Mammary epithelial cell (primary cell): Measurements from ENCODE around the gene CST3.

Experiments
- CTCF ChIP-seq, 2 donors: IDR thresholded peaks in 1 of 2; conservative IDR thresholded peaks in 1 of 2; 2 replicates each; pipeline ENCODE4 v1.5.1; 2011 to 2012; ENCODE audit warnings: inconsistent platforms in 2 of 2, low read length in 2 of 2, mild to moderate bottlenecking in 2 of 2, control low read depth in 1 of 2, low read depth in 1 of 2; ENCODE audit not compliant: insufficient read depth in 1 of 2; ENCODE audit errors: extremely low read depth in 1 of 2
- EZH2 ChIP-seq: IDR thresholded peaks from 2 replicates; pipeline ENCODE4 v1.6.1; 2012; ENCODE audit warnings: low read length, inconsistent platforms, borderline replicate concordance

- TF ChIP-seq CTCF (conservative IDR thresholded peaks at IDR 0.05 in 1 of 2, IDR thresholded peaks at IDR 0.05 in 1 of 2; ENCODE audit: extremely low read depth in 1 of 2, insufficient read depth in 1 of 2, low read depth in 1 of 2, low read length in 2 of 2), result no peak
- no peak for TF ChIP-seq EZH2
Measured at GRCh38 chr20:23634044-23634801, 3.5 kb downstream of the CST3 start.
